Measurements from ENCODE around the gene ROCK2. TPM values are rescaled to one million over a fixed set of nuclear protein-coding genes. Genes with fewer than 3 reads are reported as not detected.
"Not testable (repeated sequence)": the region's sequence is repeated elsewhere in the genome, so short reads cannot be mapped to it uniquely, and the experiment has no call there.

ROCK2 gene
- total RNA-seq, 4 donors from 2014 or later = 51.0 to 75.9 (median 67.6) TPM

- TF ChIP-seq POLR2A (IDR thresholded peaks at IDR 0.05) (no peak), CTCF (IDR thresholded peaks at IDR 0.05) (no peak)
- Histone ChIP-seq H3K27ac (no peak overlapping the region), H3K4me1 (peaks cover 0 to 11% (median 0%) of the 10 kb centered on the region in 4 donors)
These were observed 13.8 kb downstream of the ROCK2 start for GRCh38 chr2:11330457-11331142.

GRCh38 chr2:11329776-11330175, 14.7 kb downstream of the ROCK2 start:
- Histone ChIP-seq H3K36me3 (no peaks in the 10 kb centered on the region), H3K4me1 (peaks cover 0 to 11% (median 0%) of the 10 kb centered on the region in 4 donors), H3K4me3 (no peak overlapping the region), H3K27me3 (no peaks in the 10 kb centered on the region), H3K27ac (no peak overlapping the region), H3K9me3 (no peaks in the 10 kb centered on the region)
- TF ChIP-seq CTCF (IDR thresholded peaks at IDR 0.05) = no peak
- no peak for TF ChIP-seq POLR2A (IDR thresholded peaks at IDR 0.05)
- DNase-seq = no peak

More at GRCh38 chr2:11330457-11331142, 13.8 kb downstream of the ROCK2 start:
- H3K27me3 ChIP-seq = no peaks in the 10 kb centered on the region
- no peaks in the 10 kb centered on the region for H3K36me3 ChIP-seq
- H3K4me3 ChIP-seq = no peak overlapping the region
- H3K9me3 ChIP-seq = no peaks in the 10 kb centered on the region
- DNase-seq = no peak

GRCh38 chr2:11328522-11328921, 15.9 kb downstream of the ROCK2 start:
- H3K36me3 ChIP-seq, H3K4me3 ChIP-seq, H3K9me3 ChIP-seq, DNase-seq, H3K27ac ChIP-seq, H3K27me3 ChIP-seq: not testable (repeated sequence)
- peaks cover 0 to 11% (median 0%) of the 10 kb centered on the region in 4 donors for H3K4me1 ChIP-seq

GRCh38 chr2:11327871-11328270, 16.6 kb downstream of the ROCK2 start:
- Histone ChIP-seq H3K9me3 (no peaks in the 10 kb centered on the region), H3K36me3 (no peaks in the 10 kb centered on the region), H3K4me1 (peaks cover 0 to 11% (median 0%) of the 10 kb centered on the region in 4 donors), H3K27ac (no peak overlapping the region), H3K27me3 (no peaks in the 10 kb centered on the region), H3K4me3 (no peak overlapping the region)
- no peak for DNase-seq
- TF ChIP-seq POLR2A (IDR thresholded peaks at IDR 0.05) (no peak), CTCF (IDR thresholded peaks at IDR 0.05) (no peak)

- H3K9me3 ChIP-seq = no peaks in the 10 kb centered on the region
- peaks cover 0 to 11% (median 0%) of the 10 kb centered on the region in 4 donors for H3K4me1 ChIP-seq
- DNase-seq = no peak
- no peak overlapping the region for H3K4me3 ChIP-seq
- H3K27ac ChIP-seq = no peak overlapping the region
- H3K27me3 ChIP-seq = no peaks in the 10 kb centered on the region
- TF ChIP-seq POLR2A (IDR thresholded peaks at IDR 0.05) (no peak), CTCF (IDR thresholded peaks at IDR 0.05) (no peak)
- no peaks in the 10 kb centered on the region for H3K36me3 ChIP-seq
These were observed 17.7 kb downstream of the ROCK2 start for GRCh38 chr2:11326677-11327211.

GRCh38 chr2:11325961-11326676, 18.3 kb downstream of the ROCK2 start:
- peaks cover 0 to 11% (median 0%) of the 10 kb centered on the region in 4 donors for H3K4me1 ChIP-seq
- H3K27me3 ChIP-seq = no peaks in the 10 kb centered on the region
- H3K27ac ChIP-seq = no peak overlapping the region
- TF ChIP-seq CTCF (IDR thresholded peaks at IDR 0.05) = no peak
- no peak for TF ChIP-seq POLR2A (IDR thresholded peaks at IDR 0.05)
- no peak for DNase-seq
- H3K9me3 ChIP-seq = no peaks in the 10 kb centered on the region
- H3K36me3 ChIP-seq = no peaks in the 10 kb centered on the region
- H3K4me3 ChIP-seq = no peak overlapping the region

Data from Peyer's patch (tissue), 4 donors.